ENCODE results near the gene SLC6A8.

- TF ChIP-seq EZH2 (IDR thresholded peaks at IDR 0.05; ENCODE audit: insufficient read depth, poor library complexity, severe bottlenecking) (no peak), EZH2phosphoT487 (IDR thresholded peaks at IDR 0.05; ENCODE audit: insufficient read depth, low read depth) (no peak)
These were observed 41.4 kb downstream of the SLC6A8 start for GRCh38 chrX:153728951-153729631.
